ENCODE results near the gene TMA7B. TPM values are rescaled to one million over a fixed set of nuclear protein-coding genes. Genes with fewer than 3 reads are reported as not detected.
"Not testable (repeated sequence)": the region's sequence is repeated elsewhere in the genome, so short reads cannot be mapped to it uniquely, and the experiment has no call there.

The TMA7B gene
- total RNA-seq, 6 experiments from 2014 or later = not detected

DNA sequence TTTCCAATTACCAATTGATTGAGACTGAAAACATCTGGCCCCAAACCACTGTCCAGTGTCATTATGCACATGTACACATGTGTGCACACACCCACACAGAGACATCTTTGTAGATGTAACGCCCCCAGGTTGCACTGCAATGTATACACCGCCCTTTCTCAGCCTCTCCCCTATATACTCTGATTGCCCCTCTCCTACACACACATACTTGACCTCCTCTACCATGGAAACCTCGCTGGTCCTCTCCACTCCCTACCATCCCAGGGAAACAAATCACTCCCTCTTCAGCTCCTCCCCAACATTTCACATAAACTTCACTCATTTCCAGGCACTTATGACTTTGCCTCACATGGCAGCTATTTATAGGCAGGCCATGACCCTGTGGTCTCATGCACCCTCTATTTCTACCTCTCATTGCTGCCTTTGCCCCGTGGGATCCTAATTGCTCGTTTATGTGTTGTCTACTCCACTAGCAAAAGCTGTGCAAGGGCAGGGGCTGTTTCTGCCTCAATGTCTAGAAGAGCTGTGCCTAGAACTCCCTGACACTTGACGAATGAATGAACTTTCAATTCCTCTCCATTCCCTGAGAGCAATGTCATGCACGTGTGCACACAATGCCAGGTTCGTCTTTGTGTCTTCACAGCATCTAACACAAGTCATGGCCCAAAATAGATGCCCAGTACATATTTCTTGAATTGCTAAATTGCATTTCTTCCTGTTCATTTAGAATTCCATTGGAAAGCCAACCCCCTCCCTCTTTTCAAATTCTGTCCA lies 10.0 kb upstream of the TMA7B start:
- TF ChIP-seq, protein P1, sequence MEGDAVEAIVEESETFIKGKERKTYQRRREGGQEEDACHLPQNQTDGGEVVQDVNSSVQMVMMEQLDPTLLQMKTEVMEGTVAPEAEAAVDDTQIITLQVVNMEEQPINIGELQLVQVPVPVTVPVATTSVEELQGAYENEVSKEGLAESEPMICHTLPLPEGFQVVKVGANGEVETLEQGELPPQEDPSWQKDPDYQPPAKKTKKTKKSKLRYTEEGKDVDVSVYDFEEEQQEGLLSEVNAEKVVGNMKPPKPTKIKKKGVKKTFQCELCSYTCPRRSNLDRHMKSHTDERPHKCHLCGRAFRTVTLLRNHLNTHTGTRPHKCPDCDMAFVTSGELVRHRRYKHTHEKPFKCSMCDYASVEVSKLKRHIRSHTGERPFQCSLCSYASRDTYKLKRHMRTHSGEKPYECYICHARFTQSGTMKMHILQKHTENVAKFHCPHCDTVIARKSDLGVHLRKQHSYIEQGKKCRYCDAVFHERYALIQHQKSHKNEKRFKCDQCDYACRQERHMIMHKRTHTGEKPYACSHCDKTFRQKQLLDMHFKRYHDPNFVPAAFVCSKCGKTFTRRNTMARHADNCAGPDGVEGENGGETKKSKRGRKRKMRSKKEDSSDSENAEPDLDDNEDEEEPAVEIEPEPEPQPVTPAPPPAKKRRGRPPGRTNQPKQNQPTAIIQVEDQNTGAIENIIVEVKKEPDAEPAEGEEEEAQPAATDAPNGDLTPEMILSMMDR (IDR thresholded peaks at IDR 0.05) = no peak
- Mint-ChIP-seq H3K27ac (no peak overlapping the region), H3K4me3 (no peak overlapping the region), H3K4me1 (ENCODE audit: low read depth) (peaks cover 7% of the 10 kb centered on the region; the same call in 1 of the 2 replicates), H3K9me3 (no peaks in the 10 kb centered on the region), H3K27me3 (ENCODE audit: insufficient read depth) (peaks cover 40% of the 10 kb centered on the region), H3K36me3 (ENCODE audit: low read depth) (no peaks in the 10 kb centered on the region)
- DNase-seq = no peak

DNA sequence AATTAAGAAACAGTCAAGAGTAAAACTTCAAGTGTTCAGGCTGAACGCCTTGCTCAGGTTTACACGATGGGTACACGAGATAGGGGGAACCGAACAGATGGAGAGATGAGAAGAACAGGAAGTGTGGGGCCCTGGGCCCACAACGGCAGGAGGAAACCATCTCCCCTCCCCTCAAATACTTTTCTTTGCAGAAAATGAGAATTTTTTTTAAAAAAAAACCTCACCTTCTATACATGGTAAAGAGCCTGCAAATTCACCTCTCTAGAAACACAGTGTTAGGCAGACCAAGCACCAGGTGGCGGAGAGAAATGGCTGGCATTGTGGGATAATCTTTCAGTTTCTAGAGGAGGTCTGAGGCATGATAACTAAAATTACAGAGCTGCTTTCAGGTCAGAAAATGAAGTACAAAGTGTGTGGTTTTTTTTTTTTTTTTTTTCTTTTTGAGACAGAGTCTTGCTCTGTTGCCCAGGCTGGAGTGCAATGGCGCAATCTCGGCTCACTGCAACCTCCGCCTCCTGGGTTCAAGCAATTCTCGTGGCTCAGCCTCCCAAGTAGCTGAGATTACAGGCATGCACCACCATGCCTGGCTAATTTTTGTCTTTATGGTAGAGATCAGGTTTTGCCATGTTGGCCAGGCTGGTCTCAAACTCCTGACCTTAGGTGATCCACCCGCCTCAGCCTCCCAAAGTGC lies 8.4 kb upstream of the TMA7B start:
- not testable (repeated sequence) for H3K4me3 Mint-ChIP-seq; DNase-seq; H3K4me1 Mint-ChIP-seq (ENCODE audit: low read depth); H3K27ac Mint-ChIP-seq; H3K9me3 Mint-ChIP-seq; H3K36me3 Mint-ChIP-seq (ENCODE audit: low read depth)
- H3K27me3 Mint-ChIP-seq (ENCODE audit: insufficient read depth) = peaks cover 38% of the 10 kb centered on the region

DNA sequence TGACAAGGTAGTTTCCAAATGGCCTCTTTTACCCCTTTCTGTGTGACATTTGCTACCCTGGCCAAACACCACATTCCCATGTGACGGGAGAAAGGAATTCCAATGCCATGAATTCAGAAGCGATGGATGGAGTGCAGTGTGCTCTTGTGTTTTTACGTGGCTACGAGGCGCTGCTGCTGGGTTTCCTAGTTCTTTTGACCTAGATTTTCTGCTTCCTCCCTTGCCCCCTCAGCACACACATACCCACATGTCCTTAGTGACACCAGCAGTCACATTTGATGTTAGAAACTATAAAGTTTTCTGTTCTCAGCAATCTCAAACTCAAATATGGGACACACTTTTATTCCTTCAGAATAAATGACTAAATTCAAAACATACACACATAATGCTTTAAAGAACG lies 7.8 kb upstream of the TMA7B start:
- no peak overlapping the region for H3K4me3 Mint-ChIP-seq
- DNase-seq = no peak
- peaks cover 37% of the 10 kb centered on the region for H3K27me3 Mint-ChIP-seq (ENCODE audit: insufficient read depth)
- TF ChIP-seq, protein P1 (IDR thresholded peaks at IDR 0.05) = no peak
- no peaks in the 10 kb centered on the region for H3K36me3 Mint-ChIP-seq (ENCODE audit: low read depth)
- H3K27ac Mint-ChIP-seq = no peak overlapping the region
- H3K9me3 Mint-ChIP-seq = no peaks in the 10 kb centered on the region
- H3K4me1 Mint-ChIP-seq (ENCODE audit: low read depth) = peaks cover 7% of the 10 kb centered on the region; the same call in 1 of the 2 replicates

DNA sequence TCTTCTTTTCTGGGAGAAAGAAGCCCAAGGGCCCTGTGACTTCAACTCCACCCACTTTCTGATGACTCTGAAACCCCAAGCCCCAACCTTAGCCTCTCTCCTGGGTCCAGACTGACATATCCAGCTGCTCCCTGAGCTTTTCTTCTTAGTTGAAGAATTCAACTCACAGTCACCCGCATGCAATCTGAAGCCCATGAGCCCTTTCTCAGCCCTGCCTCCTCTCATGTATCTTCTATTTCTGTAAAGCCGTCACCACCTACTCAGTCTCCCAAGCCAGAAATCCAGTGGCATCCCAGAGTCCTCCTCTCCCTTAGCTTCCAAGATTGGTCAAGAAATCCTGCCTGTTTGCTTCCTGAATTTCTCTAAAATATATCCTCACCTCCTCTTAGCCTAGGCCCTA lies 7.1 kb upstream of the TMA7B start:
- Mint-ChIP-seq H3K27me3 (ENCODE audit: insufficient read depth) (peaks cover 39% of the 10 kb centered on the region), H3K4me3 (no peak overlapping the region), H3K9me3 (no peaks in the 10 kb centered on the region), H3K27ac (no peak overlapping the region), H3K36me3 (ENCODE audit: low read depth) (no peaks in the 10 kb centered on the region), H3K4me1 (ENCODE audit: low read depth) (peaks cover 7% of the 10 kb centered on the region; the same call in 1 of the 2 replicates)
- DNase-seq = no peak
- TF ChIP-seq, protein P1 (IDR thresholded peaks at IDR 0.05) = no peak

DNA sequence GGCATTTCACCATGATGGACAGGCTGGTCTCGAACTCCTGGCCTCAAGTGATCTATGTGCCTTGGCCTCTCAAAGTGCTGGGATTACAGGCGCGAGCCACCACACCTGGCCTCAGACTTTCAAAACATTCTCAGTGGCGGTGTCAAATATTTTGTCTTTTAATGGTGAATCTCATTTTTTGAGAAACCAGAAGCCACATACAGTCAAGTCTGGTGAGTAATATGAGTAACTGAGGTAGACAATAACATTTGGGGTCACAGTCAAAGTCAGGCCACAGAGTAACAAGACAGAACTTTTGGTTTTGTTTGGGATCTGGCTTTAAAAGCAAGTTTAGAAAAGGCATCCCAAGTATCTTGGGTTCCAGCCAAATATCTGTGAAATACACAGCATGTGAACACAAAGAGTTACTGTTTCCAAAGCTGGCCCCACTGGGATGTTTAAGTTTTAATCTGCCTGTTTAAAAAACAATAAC lies 5.6 kb upstream of the TMA7B start:
- Mint-ChIP-seq H3K27me3 (ENCODE audit: insufficient read depth) (peaks cover 31% of the 10 kb centered on the region), H3K9me3 (no peaks in the 10 kb centered on the region), H3K4me1 (ENCODE audit: low read depth) (peaks cover 5% of the 10 kb centered on the region), H3K27ac (no peak overlapping the region), H3K4me3 (no peak overlapping the region), H3K36me3 (ENCODE audit: low read depth) (no peaks in the 10 kb centered on the region)
- TF ChIP-seq, protein P1 (IDR thresholded peaks at IDR 0.05) = no peak
- peak; percentile 54 for DNase-seq

DNA sequence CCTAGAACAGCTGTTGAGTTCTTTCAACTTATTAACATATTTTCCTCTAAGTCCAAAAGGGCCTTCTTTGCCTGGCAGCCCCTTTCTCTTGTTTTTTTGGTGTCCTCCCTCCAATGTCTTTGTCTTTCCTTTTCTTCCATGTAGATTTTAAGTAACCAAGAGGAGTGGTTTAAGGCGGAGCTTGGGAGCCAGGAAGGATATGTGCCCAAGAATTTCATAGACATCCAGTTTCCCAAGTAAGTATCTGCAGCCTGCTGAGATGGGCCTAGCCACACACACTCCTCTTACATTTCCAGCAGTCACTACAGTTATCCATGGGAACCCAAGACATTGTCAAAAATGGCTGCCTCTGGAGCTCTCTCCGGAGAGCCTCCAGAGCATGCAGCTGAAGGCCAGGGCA lies 4.5 kb upstream of the TMA7B start:
- H3K27ac Mint-ChIP-seq = no peak overlapping the region

More for the DNA sequence above, 4.5 kb upstream of the TMA7B start:
- Mint-ChIP-seq H3K4me3 (no peak overlapping the region), H3K27me3 (ENCODE audit: insufficient read depth) (peaks cover 23% of the 10 kb centered on the region), H3K9me3 (no peaks in the 10 kb centered on the region), H3K36me3 (ENCODE audit: low read depth) (no peaks in the 10 kb centered on the region), H3K4me1 (ENCODE audit: low read depth) (peaks cover 15% of the 10 kb centered on the region)
- no peak for DNase-seq
- TF ChIP-seq, protein P1 (IDR thresholded peaks at IDR 0.05) = no peak
